ENCODE results near the gene PHRF1.
A peak's percentile ranks its signal among the peaks of the same experiment; 100 is the strongest.

PHRF1 gene

DNA sequence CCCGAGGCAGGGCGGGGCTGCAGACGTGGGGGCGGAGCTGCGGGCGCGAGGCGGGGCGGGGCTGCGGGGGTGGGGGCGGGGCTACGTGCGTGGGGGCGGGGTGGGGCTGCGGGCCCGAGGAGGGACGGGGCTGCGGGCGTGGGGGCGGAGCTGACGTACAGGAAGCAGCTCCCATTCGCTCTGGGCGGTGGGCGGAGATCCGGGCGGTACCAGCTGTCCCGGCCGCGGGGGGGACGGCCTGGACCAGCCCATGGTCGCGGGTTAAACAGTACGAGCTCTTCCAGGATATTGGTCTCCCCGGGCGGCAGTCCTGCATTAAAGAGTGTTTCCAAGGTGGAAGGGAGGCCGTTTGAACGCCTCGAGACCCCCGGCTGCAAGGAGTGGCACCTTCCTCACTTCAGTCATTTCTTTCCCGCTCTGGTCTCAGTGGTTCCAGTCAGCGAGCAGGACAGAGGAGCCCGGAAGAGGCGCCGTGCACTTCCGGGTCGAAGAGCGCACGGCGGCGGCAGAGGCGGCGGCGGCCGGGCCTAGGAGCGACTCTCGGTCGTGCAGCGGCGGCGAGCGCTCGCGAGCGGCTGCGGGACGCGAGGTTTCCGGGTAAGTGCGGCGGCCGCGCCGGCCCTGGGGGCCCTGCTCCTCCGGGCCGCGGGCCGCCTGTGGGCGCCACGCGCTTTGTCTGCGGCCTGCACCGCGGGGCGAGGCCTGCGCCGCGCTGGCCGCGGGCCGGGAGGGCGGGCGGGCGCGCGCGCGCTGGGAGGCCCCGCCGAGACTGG, at the start of gene PHRF1:
Gene PHRF1 (plus strand): TSS at position 475 of the 773 bp plus-strand sequence. CDS start 5,043 bp downstream, outside the sequence.
- DNase-seq = peak; percentile 84

DNA sequence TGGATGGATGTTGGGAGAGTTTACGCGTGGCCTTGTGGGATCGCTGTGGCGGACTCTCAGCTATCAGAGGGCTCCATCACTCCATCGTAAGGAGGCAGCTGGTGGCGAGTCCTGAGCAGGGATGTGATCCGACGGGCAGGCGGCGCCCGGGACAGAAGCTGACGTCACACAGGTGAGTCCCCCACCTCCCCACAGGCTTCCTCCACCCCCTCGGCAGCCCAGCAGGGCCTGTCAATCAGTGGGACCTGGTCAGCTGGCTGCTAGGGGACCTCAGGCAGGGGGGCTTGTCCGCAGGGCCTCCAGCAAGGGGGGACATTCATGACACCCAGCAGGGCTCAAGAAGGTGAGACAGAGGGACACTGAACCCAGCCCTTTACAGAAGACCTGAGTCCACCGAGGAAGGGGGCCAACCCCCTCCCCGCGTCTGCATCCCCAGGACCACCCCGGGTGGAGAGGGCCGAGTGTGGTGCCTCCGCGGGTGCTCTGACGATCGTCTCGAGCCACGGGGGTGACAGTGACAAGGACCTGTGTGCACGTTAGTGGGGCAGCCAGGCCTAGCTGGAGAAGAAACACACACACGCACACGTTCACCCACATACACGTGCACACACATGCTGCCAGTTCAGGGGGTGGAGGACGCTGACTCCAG, 48.0 kb upstream of the PHRF1 start:
- DNase-seq = no peak

- DNase-seq = no peak
Measured at GRCh38 chr11:528815-529727, 47.2 kb upstream of the PHRF1 start.

DNA sequence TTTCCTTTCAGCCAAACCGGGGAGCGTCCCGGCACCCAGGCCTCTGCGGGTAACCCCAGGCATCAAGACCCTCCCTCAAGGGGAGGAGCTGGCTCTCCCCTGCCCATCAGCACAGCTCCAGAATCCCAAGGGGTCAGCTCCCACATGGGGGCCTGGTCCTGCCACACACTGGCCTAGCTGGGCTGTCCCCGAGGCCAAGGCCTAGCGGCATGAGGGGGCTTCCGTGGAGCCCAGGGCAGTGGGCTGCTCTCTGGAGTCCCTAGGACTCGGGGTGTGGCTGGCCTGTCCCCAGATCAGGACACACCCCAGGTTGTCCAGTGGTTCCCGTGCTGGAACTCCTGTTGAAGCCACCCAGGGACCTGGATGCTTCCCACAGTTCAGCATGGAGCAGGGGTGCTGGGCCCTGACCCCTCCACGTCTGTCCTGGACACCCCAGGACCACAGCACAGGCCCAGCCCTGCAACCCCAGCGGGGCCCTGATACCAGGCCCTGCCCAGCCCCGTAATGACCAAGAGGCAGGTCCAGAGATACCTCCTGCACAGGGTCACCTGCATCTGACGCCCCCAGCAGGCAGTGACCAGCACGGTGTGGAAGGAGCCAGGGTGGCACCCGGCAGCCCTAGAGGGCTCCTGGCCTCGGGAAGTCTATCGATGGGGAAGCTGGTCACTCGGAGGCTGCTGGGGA, 46.4 kb upstream of the PHRF1 start:
- DNase-seq = no peak

GRCh38 chr11:530960-531831, 45.1 kb upstream of the PHRF1 start:
- no peak for DNase-seq

- DNase-seq = no peak
Measured at GRCh38 chr11:531919-532526, 44.2 kb upstream of the PHRF1 start.

DNA sequence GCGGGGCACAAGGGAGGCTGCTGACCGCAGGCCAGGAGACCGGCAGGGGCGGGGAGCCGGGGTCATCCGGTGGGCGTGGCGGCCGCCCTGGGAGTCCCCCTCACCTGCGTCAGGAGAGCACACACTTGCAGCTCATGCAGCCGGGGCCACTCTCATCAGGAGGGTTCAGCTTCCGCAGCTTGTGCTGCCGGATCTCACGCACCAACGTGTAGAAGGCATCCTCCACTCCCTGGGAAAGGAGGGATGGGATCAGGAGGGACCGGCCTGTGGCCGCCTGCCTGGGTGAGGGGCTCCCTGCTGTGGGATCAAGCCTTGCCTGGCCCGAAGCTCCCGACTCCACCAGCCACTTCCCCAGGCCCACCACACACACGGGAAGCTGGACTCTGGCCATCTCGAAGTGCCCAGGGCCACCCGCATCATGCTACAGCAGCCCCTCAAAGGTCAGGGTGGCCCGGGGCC, 43.7 kb upstream of the PHRF1 start:
- DNase-seq = no peak

DNA sequence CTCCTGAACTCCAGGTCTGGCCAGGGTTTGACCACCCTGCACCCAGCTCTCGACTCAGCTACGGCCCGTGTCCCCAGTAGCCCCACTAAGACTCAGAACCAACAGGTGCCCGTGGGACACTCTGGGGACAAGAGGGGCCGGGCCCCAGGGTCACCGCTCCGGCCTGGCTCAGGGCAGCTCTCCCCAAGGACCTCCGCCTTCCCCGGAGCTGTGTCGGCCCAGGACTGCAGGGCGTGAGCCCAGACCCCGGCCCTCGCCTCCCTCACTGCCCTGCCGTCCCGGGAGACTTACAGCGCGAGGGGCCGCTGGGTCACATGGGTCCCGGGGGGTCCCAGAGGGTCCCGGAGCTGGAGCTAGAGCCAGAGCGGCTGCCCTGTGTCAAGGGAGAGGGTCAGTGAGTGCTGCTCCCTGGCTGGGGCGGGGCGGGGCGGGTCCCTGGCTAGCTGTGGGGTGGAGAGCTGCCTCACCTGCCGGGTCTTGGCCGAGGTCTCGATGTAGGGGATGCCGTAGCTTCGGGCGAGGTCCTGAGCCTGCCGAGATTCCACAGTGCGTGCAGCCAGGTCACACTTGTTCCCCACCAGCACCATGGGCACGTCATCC, 43.2 kb upstream of the PHRF1 start:
- no peak for DNase-seq

GRCh38 chr11:533586-534395, 42.5 kb upstream of the PHRF1 start:
- no peak for DNase-seq

DNA sequence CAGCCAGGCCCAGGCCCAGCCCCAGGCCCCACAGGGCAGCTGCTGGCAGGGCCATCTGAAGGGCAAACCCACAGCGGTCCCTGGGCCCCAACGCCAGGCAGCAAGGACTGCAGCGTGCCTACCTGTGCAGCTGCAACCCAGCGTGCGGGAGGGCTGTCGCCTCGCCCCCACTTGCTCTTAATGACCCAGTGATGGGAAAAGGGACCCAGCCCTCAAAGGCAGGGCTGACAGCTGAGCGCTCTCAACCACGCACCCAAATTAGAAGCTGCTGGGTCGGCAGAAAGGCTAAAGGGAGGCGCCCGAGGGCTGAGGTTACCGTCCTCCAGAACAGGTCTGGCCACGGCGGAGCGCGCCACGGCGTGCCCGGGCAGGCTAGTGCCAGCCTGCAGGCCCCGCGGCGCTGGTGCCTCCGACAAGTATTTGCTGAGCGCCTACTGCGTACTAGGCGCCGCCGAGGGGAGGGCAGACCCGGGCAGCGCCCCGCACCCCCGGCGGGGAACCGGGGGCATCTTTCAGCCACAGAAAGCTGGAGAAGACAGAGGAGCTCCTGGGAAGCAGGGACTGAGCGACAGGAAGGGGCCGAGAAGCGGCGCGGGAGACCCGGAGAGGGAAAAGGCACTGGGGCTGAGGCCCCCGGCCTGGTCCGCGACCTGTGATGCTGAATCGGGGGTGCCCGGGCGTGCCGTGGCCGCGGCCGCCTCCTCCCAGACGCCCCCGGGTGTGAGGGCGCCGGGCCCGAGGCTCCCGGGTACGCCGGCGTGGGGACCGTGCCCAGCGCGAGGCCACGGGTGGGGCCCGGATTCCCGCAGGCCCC, 41.7 kb upstream of the PHRF1 start:
- DNase-seq = peak; percentile 7

DNA sequence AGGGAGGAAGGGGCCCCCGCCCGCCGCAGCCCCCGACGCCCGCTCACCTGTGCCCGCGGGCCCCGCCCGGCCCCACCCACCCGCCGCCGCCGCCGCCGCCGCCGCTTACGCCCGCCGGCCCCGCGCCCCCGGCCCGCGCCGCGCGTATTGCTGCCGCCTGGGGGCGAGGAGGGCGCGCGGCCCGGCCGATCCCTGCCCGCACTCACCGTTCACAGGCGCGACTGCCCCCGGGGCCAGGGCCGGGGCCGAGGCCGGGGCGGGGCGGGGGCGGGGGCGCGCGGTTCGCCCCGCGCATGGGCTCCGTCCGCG, 41.1 kb upstream of the PHRF1 start:
- DNase-seq = no peak

- DNase-seq = peak; percentile 52
Measured at GRCh38 chr11:535519-536454, 40.5 kb upstream of the PHRF1 start, which contains the start of gene HRAS. HRAS (minus strand) TSS chr11:535576.

DNA sequence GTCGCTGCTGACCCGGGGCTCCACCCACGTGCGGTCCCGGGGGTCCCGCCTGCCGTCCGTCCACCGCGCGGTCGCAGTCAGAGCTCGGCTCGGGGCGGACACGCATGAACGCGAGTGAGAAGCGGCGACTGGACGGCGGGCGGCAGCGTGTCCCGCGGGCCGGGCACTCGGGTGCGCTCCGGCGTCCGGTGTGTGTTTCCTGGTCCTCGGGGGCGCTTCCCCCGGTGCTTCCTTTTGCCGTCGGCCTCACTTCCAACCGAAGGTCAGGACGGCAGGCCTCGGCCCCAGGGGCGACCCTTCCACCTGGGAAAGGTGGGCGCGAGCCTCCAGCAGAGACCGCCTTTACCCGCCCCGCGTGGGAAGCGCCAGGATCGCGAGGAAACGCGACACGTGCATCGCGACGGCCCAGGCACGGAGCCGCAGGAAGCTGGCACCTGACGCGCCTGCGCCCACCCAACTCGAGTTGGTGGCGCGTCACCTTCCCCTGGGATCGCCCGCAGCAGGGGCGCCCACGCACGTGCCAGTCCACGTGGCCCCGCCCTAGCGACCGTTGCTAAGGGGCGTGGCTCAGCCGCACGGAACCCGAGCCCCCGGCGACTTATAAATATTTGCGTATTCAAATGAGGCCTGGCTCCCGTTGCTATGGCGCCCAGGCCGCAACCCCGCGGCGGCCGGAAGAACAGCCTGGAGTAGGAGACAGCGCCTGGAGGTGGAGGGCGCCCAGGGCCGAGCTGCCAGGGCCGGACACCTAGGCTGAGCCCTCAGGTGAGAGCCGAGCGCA, 39.2 kb upstream of the PHRF1 start, which contains the start of gene LRRC56:
Gene LRRC56 (plus strand): TSS at position 687 of the 781 bp plus-strand sequence. CDS start 3,158 bp downstream, outside the sequence.
- DNase-seq = peak; percentile 19

DNA sequence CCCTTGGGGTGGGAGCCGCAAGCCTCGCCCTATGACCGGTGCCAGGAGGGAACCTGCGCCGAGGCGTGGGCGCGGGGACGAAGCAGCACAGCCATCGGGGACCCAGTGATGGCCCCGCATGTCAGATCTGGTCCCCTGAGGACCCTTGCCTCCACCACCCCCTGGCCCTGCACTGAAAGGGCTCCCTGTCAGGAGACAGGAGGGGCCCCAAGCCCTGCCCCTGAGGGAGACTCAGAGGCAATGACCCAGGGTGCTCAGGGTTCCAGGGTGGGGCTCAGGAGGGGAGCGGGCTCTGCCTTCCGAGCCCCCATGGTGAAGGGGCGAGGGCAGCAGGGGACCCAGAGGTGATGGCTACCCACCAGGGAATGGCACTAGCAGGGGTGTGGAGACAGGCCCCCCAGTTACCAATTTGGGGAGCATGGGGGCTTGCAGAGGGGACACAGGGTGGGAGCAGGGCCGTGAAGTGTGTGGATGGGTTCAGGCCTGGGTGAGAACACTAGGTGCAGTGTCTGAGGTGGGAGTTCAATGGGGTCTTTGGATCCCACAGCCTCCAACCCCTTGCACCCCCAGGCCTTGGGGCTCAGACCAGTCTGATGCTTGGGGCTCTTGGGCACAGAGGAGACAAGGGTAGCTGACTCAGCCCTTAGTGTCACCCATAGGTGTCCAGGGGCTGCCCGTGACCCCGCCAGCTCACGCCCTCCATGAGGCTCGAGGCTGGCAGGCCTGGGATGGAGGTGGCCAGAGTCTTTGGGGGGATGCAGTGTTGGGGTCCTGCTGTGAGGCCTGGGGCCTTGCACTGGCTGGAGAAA, 38.4 kb upstream of the PHRF1 start:
- no peak for DNase-seq

GRCh38 chr11:538431-539051, 37.7 kb upstream of the PHRF1 start:
- no peak for DNase-seq
